H1 (cell line): ENCODE data around the gene MB.

ENCODE experiments used
- CHD1 ChIP-seq: IDR thresholded peaks from 2 replicates; pipeline ENCODE4 v1.6.1; 2012; ENCODE audit warnings: low read depth, low read length, improper control_type of control experiment
- CREB1 ChIP-seq: IDR thresholded peaks from 2 replicates; pipeline ENCODE4 v1.6.1; 2012; ENCODE audit warnings: inconsistent platforms
- EP300 ChIP-seq, 2 experiments: IDR thresholded peaks; 1 replicate in 1 of 2; 2 replicates in 1 of 2; pipeline ENCODE4 v1.6.1; 2011 to 2012; ENCODE audit warnings: low read depth in 2 of 2, low read length in 2 of 2, mild to moderate bottlenecking in 2 of 2, borderline replicate concordance in 1 of 2, inconsistent platforms in 1 of 2, moderate library complexity in 1 of 2
- GABPA ChIP-seq: IDR thresholded peaks from 2 replicates; pipeline ENCODE4 v1.6.1; 2011; ENCODE audit warnings: mild to moderate bottlenecking, low read length, moderate library complexity, borderline replicate concordance; ENCODE audit not compliant: insufficient read depth
- PHF8 ChIP-seq: fragments of 200-600 bp; sonication (generic); conservative IDR thresholded peaks from 2 replicates; pipeline ENCODE4 v1.7.1; 2012; ENCODE audit warnings: low read depth, mild to moderate bottlenecking, inconsistent platforms, low read length, moderate library complexity
- POLR2A ChIP-seq, 2 experiments: IDR thresholded peaks; 1 replicate in 1 of 2; 2 replicates in 1 of 2; pipeline ENCODE4 v1.6.1; 2011; ENCODE audit warnings: low read depth in 2 of 2, low read length in 2 of 2, mild to moderate bottlenecking in 2 of 2; ENCODE audit errors: control extremely low read depth in 1 of 2
- POLR2AphosphoS5 ChIP-seq: IDR thresholded peaks from 2 replicates; pipeline ENCODE4 v1.6.1; 2011; ENCODE audit warnings: low read depth, low read length
- RXRA ChIP-seq: IDR thresholded peaks from 2 replicates; pipeline ENCODE4 v1.6.1; 2011; ENCODE audit warnings: low read depth, mild to moderate bottlenecking, low read length, moderate library complexity; ENCODE audit not compliant: insufficient read depth
- SAP30 ChIP-seq: fragments of 300-600 bp; sonication (generic); IDR thresholded peaks from 2 replicates; pipeline ENCODE4 v1.7.1; 2012; ENCODE audit warnings: low read length, moderate library complexity, mild to moderate bottlenecking, inconsistent platforms; ENCODE audit not compliant: insufficient read depth, insufficient replicate concordance
- SIN3A ChIP-seq, 2 experiments: IDR thresholded peaks in 1 of 2; conservative IDR thresholded peaks in 1 of 2; 2 replicates each; pipeline ENCODE4 v1.6.1; 2011 to 2012; ENCODE audit warnings: low read length in 2 of 2, improper control_type of control experiment in 1 of 2, low read depth in 1 of 2, mild to moderate bottlenecking in 1 of 2
- TAF1 ChIP-seq: IDR thresholded peaks from 2 replicates; pipeline ENCODE4 v1.6.1; 2011; ENCODE audit warnings: mild to moderate bottlenecking, low read depth, low read length
- TF ChIP-seq, protein P1 (sequence below), 3 experiments: IDR thresholded peaks; 1 replicate in 2 of 3; 2 replicates in 1 of 3; pipeline versions ENCODE4 v1.5.1 to v1.6.1; 2011; ENCODE audit warnings: low read length in 3 of 3, mild to moderate bottlenecking in 3 of 3, inconsistent platforms in 2 of 3, low read depth in 1 of 3, moderate library complexity in 1 of 3; ENCODE audit not compliant: insufficient read depth in 1 of 3; ENCODE audit errors: control extremely low read depth in 1 of 3
- TF ChIP-seq, protein P2 (sequence below): IDR thresholded peaks from 2 replicates; pipeline ENCODE4 v1.6.1; 2012; ENCODE audit warnings: low read length, inconsistent platforms

DNA sequence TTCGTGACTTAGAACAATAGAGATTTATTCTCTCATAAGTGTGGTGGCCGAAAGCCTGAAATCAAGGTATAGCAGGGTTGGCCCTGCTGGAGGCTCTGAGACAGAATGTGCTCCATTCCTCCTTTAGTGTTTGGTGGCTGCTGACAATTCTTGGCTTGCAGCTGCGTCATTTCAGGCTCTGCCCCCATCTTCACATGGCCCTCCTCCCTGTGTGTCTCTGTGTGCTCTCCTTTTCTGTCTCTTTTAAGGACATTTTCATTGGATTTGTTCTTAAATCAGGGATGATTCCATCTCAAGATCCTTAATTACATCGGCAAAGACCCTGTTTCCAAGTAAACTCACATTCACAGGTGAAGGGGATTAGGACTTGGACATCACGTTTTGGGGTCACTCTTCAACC lies 20.9 kb upstream of the MB start:
- TF ChIP-seq TAF1 (no peak), GABPA (no peak), CHD1 (no peak), POLR2A (IDR thresholded peaks at IDR 0.05; ENCODE audit: control extremely low read depth in 1 of 2, low read depth in 2 of 2, low read length in 2 of 2) (no peak), EP300 (IDR thresholded peaks at IDR 0.05; ENCODE audit: borderline replicate concordance in 1 of 2, low read depth in 2 of 2, low read length in 2 of 2) (no peak), PHF8 (no peak), SAP30 (no peak), POLR2AphosphoS5 (no peak), CREB1 (no peak), RXRA (no peak), SIN3A (conservative IDR thresholded peaks at IDR 0.05 in 1 of 2, IDR thresholded peaks at IDR 0.05 in 1 of 2; ENCODE audit: low read depth in 1 of 2, low read length in 2 of 2) (no peak)
- TF ChIP-seq, protein P1, sequence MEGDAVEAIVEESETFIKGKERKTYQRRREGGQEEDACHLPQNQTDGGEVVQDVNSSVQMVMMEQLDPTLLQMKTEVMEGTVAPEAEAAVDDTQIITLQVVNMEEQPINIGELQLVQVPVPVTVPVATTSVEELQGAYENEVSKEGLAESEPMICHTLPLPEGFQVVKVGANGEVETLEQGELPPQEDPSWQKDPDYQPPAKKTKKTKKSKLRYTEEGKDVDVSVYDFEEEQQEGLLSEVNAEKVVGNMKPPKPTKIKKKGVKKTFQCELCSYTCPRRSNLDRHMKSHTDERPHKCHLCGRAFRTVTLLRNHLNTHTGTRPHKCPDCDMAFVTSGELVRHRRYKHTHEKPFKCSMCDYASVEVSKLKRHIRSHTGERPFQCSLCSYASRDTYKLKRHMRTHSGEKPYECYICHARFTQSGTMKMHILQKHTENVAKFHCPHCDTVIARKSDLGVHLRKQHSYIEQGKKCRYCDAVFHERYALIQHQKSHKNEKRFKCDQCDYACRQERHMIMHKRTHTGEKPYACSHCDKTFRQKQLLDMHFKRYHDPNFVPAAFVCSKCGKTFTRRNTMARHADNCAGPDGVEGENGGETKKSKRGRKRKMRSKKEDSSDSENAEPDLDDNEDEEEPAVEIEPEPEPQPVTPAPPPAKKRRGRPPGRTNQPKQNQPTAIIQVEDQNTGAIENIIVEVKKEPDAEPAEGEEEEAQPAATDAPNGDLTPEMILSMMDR (IDR thresholded peaks at IDR 0.05; ENCODE audit: control extremely low read depth in 1 of 3, insufficient read depth in 1 of 3, low read depth in 1 of 3, low read length in 3 of 3), result no peak
- TF ChIP-seq, protein P2, sequence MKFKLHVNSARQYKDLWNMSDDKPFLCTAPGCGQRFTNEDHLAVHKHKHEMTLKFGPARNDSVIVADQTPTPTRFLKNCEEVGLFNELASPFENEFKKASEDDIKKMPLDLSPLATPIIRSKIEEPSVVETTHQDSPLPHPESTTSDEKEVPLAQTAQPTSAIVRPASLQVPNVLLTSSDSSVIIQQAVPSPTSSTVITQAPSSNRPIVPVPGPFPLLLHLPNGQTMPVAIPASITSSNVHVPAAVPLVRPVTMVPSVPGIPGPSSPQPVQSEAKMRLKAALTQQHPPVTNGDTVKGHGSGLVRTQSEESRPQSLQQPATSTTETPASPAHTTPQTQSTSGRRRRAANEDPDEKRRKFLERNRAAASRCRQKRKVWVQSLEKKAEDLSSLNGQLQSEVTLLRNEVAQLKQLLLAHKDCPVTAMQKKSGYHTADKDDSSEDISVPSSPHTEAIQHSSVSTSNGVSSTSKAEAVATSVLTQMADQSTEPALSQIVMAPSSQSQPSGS, result no peak
